ENCODE data around the gene ZNF92.
"Not testable (repeated sequence)": the region's sequence is repeated elsewhere in the genome, so short reads cannot be mapped to it uniquely, and the experiment has no call there.

The ZNF92 gene

GRCh38 chr7:65373608-65374351 is at the start of gene ZNF92:
Gene ZNF92, plus strand, starts transcription at chr7:65373855. Its CDS starts 143 bp downstream, at chr7:65373998.
- DNase-seq, result peak; percentile 95

GRCh38 chr7:65325793-65326432 is 47.7 kb upstream of the ZNF92 start:
- DNase-seq, result no peak

GRCh38 chr7:65338346-65338745 is 35.3 kb upstream of the ZNF92 start:
- no peak for DNase-seq

GRCh38 chr7:65339257-65339656 is 34.4 kb upstream of the ZNF92 start:
- no peak for DNase-seq

- DNase-seq, result no peak
These were observed 30.7 kb upstream of the ZNF92 start for GRCh38 chr7:65342723-65343629.

GRCh38 chr7:65344541-65344940 is 29.1 kb upstream of the ZNF92 start:
- not testable (repeated sequence) for DNase-seq

- no peak for DNase-seq
These were observed 19.4 kb upstream of the ZNF92 start for GRCh38 chr7:65354263-65354662.

- no peak for DNase-seq
These were observed 3.8 kb upstream of the ZNF92 start for GRCh38 chr7:65369843-65370242.

- DNase-seq, result peak; percentile 86
These were observed 2.2 kb upstream of the ZNF92 start for GRCh38 chr7:65371468-65371867.

- no peak for DNase-seq
These were observed 5.7 kb downstream of the ZNF92 start for GRCh38 chr7:65379318-65379717.

GRCh38 chr7:65381742-65382141 is 8.1 kb downstream of the ZNF92 start:
- DNase-seq, result no peak

GRCh38 chr7:65382452-65382851 is 8.8 kb downstream of the ZNF92 start:
- DNase-seq, result no peak

- DNase-seq, result no peak
These were observed 14.2 kb downstream of the ZNF92 start for GRCh38 chr7:65387891-65388290.

- no peak for DNase-seq
These were observed 16.9 kb downstream of the ZNF92 start for GRCh38 chr7:65390588-65390987.

GRCh38 chr7:65397730-65398142 is 24.1 kb downstream of the ZNF92 start:
- DNase-seq, result no peak

- DNase-seq, result not testable (repeated sequence)
These were observed 25.0 kb downstream of the ZNF92 start for GRCh38 chr7:65398671-65399070.

- not testable (repeated sequence) for DNase-seq
These were observed 25.4 kb downstream of the ZNF92 start for GRCh38 chr7:65399101-65399500.

- DNase-seq, result no peak
These were observed 30.4 kb downstream of the ZNF92 start for GRCh38 chr7:65404020-65404419.

GRCh38 chr7:65406706-65407105 is 33.1 kb downstream of the ZNF92 start:
- DNase-seq, result not testable (repeated sequence)

- DNase-seq, result no peak
These were observed 35.7 kb downstream of the ZNF92 start for GRCh38 chr7:65409363-65409762.

GRCh38 chr7:65411249-65411648 is 37.6 kb downstream of the ZNF92 start:
- DNase-seq, result no peak

- DNase-seq, result no peak
These were observed 49.0 kb downstream of the ZNF92 start for GRCh38 chr7:65422670-65423069.

- DNase-seq, result not testable (repeated sequence)
These were observed 49.6 kb downstream of the ZNF92 start for GRCh38 chr7:65423286-65423685.

Measured in SHP77 treated with DMSO at 0.1 percent for 48 hours (cell line).